ENCODE data around the gene CD209.

Gene CD209

DNA sequence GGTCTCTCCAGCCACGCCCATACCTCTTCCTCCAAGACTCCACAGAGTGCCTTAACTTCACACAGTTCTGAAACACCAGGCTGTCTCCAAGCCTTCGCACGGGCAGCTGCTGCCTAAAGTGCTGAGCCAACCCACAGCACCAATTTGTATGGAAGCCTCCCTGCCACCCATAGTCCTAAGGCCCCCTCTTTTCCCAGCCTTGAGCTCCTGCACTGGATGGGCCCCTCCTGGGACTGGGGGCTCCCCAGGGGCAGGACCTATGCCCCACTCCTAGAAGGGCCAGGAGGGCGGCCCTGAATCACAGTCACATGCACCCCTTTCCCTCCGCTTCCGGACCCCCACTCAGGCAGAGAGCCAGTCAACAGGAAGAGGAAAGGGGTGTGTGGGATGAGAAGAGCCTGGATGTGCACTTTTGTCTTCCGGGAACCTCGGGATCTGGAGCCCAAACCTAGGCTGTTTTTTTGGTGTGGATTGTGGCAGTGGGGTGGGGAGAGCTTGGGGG lies 40.3 kb downstream of the CD209 start (continued):
- TF ChIP-seq, protein P1, sequence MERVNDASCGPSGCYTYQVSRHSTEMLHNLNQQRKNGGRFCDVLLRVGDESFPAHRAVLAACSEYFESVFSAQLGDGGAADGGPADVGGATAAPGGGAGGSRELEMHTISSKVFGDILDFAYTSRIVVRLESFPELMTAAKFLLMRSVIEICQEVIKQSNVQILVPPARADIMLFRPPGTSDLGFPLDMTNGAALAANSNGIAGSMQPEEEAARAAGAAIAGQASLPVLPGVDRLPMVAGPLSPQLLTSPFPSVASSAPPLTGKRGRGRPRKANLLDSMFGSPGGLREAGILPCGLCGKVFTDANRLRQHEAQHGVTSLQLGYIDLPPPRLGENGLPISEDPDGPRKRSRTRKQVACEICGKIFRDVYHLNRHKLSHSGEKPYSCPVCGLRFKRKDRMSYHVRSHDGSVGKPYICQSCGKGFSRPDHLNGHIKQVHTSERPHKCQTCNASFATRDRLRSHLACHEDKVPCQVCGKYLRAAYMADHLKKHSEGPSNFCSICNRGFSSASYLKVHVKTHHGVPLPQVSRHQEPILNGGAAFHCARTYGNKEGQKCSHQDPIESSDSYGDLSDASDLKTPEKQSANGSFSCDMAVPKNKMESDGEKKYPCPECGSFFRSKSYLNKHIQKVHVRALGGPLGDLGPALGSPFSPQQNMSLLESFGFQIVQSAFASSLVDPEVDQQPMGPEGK (tag by site-specific recombination; IDR thresholded peaks at IDR 0.05): no peak
- no peak for TF ChIP-seq REPIN1 (tag by site-specific recombination; IDR thresholded peaks at IDR 0.05; ENCODE audit: low read depth)

DNA sequence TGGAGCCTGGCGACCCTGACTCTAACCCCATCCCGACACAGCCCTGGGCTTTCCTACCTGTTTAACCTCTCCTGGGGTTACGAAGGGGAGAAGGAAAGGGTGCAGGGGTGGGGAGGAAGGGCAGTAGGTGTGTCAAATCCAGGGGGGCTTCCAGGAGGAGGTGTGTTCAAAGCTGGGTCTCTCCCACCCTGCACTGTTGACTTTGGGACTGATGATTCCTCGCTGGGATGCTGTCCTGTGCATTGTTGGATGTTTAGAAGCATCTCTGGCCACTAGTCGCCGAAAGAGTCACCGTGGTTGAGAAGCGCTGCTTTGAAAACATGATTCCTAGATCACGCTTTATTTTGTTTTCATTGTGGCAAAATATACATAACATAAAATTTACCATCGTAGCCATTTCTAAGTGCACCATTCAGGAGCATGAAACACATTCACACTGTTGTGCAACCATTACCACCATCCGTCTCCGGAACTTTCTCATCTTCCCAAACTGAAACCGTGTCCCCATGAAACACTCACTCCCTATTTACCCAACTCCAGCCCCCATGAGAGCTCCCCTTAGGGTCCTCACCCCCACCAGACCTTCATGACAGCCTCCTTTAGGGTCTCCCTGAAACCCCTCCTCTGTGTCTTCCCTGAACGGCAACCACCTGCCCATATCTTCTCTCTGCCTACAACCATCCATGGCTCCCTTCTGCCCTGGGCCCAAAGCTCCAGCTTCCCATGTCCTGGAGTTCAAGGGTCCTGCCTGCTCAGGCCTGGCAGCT lies 41.0 kb downstream of the CD209 start:
- TF ChIP-seq SCRT2 (tag by site-specific recombination; IDR thresholded peaks at IDR 0.05): no peak
- peak; percentile 92 for TF ChIP-seq ZNF16 (tag by site-specific recombination; IDR thresholded peaks at IDR 0.05; ENCODE audit: low read depth)
- Histone ChIP-seq H3K4me3 (ENCODE audit: low read depth, low read length) (no peak overlapping the region), H3K36me3 (ENCODE audit: control insufficient read depth in 2 of 2, insufficient read depth in 1 of 2, low read length in 2 of 2) (no peaks in the 10 kb centered on the region), H3K27ac (ENCODE audit: extremely low read depth, low read depth, low read length) (no peak overlapping the region), H3K4me1 (ENCODE audit: control insufficient read depth, insufficient read depth, low read length) (no peaks in the 10 kb centered on the region), H3K9me3 (ENCODE audit: control insufficient read depth, insufficient read depth, low read depth, low read length) (no peaks in the 10 kb centered on the region)
- POLR2A ChIA-PET: no interaction called here
- CTCF ChIA-PET: interaction anchor here (0.6 kb wide), 1 partner anchor 20 kb away, joined by 3 read pairs; no protein-coding TSS in a partner anchor

DNA sequence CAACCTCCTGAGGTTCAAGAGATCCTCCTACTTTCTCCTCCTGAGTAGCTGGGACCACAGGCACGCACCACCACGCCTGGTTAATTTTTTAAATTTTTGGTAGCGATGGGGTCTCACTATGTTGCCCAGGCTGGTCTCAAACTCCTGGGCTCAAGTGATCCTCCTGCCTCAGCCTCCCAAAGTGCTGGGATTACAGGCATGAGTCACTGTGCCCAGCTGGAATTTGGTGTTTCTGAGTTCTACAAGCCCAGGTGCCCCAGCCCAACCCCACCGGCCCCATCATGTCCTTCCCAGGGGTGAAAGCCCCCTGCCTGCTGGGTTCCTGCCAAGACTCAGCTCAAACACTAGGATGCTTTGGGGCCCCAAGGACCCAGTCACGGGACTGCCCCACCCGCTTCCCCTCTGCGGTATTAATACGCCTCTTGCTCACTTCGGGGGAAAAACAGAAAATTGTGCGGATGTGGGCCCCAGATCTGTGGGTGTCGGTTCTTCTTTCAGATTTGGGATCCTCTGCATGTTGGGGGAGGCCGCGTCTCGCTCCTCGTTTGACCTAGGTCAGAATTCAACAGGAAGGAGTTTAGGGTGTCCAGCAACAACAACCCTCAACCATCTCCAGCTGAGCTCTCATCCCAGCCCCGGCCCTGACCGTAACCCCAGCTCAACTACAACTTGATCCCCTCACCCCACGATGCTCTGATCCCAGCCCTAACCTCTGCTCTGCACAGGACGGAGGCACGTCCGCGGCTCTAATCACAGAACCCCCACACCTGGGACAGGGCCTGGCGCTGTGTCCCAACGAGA lies 41.7 kb downstream of the CD209 start:
- CTCF ChIA-PET: interaction anchor here (0.7 to 0.8 kb wide), 2 partner anchors 26 to 165 kb away, joined by 4 to 5 read pairs; no protein-coding TSS in a partner anchor

DNA sequence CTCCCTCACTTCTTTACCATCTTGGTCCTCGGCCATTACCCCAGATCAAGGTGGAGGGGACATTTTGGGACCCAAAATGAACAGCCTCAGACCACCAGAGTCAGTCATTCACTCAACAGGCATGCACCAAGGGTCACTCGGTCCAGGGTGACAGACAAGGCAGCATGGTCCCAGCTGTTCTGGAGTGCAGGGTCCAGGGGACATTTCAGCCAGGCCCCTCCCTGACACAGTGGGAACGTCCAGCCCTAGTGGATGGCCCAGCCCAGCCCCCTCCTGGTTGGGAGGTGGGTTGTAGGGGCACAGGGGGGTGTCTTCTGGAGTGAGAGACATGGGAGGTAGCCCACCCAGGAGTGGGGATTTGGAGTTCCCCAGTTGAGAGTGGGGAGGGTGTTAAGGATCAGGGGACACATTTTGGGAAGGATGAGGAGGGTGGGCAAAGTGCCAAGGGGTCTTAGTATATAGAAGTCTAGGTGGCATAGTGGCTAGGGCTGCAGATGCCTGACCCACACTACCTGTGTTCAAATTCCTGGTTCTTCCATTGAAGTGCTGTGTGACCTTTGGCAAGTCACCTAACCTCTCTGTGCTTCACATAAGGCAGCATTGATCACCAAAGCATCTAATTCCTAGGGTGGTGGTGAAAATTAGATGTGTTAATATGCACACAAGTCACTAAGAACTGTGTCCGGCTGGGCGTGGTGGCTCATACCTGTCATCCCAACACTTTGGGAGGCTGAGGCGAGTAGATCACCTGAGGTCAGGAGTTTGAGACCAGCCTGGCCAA lies 42.9 kb downstream of the CD209 start:
- no peak overlapping the region for H3K27ac ChIP-seq (ENCODE audit: extremely low read depth, low read depth, low read length)
- H3K36me3 ChIP-seq (ENCODE audit: control insufficient read depth in 2 of 2, insufficient read depth in 1 of 2, low read length in 2 of 2): no peaks in the 10 kb centered on the region
- H3K9me3 ChIP-seq (ENCODE audit: control insufficient read depth, insufficient read depth, low read depth, low read length): no peaks in the 10 kb centered on the region
- POLR2A ChIA-PET: no interaction called here
- CTCF ChIA-PET: interaction anchor here (0.7 kb wide), 1 partner anchor 166 kb away, joined by 4 read pairs; no protein-coding TSS in a partner anchor
- no peaks in the 10 kb centered on the region for H3K4me1 ChIP-seq (ENCODE audit: control insufficient read depth, insufficient read depth, low read length)
- peak; percentile 91; the same call in 1 of the 2 replicates for TF ChIP-seq ZNF768 (tag by site-specific recombination; IDR thresholded peaks at IDR 0.05)
- no peak for TF ChIP-seq ZNF223 (tag by site-specific recombination; IDR thresholded peaks at IDR 0.05)
- TF ChIP-seq SCRT1 (tag by site-specific recombination; IDR thresholded peaks at IDR 0.05; ENCODE audit: borderline replicate concordance): no peak
- H3K4me3 ChIP-seq (ENCODE audit: low read depth, low read length): no peak overlapping the region

More for the DNA sequence above, 41.7 kb downstream of the CD209 start:
- TF ChIP-seq ZNF433 (tag by site-specific recombination; IDR thresholded peaks at IDR 0.05; ENCODE audit: low read depth) (no peak), ZNF521 (tag by site-specific recombination; IDR thresholded peaks at IDR 0.05) (no peak), ZIC2 (tag by site-specific recombination; IDR thresholded peaks at IDR 0.05) (peak; percentile 75), ZFP3 (tag by site-specific recombination; IDR thresholded peaks at IDR 0.05; ENCODE audit: low read depth) (no peak)
- TF ChIP-seq, protein P2, sequence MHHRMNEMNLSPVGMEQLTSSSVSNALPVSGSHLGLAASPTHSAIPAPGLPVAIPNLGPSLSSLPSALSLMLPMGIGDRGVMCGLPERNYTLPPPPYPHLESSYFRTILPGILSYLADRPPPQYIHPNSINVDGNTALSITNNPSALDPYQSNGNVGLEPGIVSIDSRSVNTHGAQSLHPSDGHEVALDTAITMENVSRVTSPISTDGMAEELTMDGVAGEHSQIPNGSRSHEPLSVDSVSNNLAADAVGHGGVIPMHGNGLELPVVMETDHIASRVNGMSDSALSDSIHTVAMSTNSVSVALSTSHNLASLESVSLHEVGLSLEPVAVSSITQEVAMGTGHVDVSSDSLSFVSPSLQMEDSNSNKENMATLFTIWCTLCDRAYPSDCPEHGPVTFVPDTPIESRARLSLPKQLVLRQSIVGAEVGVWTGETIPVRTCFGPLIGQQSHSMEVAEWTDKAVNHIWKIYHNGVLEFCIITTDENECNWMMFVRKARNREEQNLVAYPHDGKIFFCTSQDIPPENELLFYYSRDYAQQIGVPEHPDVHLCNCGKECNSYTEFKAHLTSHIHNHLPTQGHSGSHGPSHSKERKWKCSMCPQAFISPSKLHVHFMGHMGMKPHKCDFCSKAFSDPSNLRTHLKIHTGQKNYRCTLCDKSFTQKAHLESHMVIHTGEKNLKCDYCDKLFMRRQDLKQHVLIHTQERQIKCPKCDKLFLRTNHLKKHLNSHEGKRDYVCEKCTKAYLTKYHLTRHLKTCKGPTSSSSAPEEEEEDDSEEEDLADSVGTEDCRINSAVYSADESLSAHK (tag by site-specific recombination; IDR thresholded peaks at IDR 0.05): no peak
- POLR2A ChIA-PET: no interaction called here
- Histone ChIP-seq H3K4me3 (ENCODE audit: low read depth, low read length) (no peak overlapping the region), H3K27ac (ENCODE audit: extremely low read depth, low read depth, low read length) (no peak overlapping the region), H3K36me3 (ENCODE audit: control insufficient read depth in 2 of 2, insufficient read depth in 1 of 2, low read length in 2 of 2) (no peaks in the 10 kb centered on the region), H3K9me3 (ENCODE audit: control insufficient read depth, insufficient read depth, low read depth, low read length) (no peaks in the 10 kb centered on the region), H3K4me1 (ENCODE audit: control insufficient read depth, insufficient read depth, low read length) (no peaks in the 10 kb centered on the region)

All from HEK293 (cell line).